GM20000 (cell line): ENCODE data around the gene CENPP.
A peak's percentile ranks its signal among the peaks of the same experiment; 100 is the strongest.

Experiments
- DNase-seq: peaks from one replicate; pipeline ENCODE4 v3.0.0; 2012; ENCODE audit warnings: low spot score
- CTCF ChIP-seq: IDR thresholded peaks from 2 replicates; pipeline ENCODE4 v1.5.1; 2012; ENCODE audit warnings: mild to moderate bottlenecking, control low read depth; ENCODE audit errors: extremely low read depth, missing control alignments

The CENPP gene

GRCh38 chr9:92479346-92479745 lies 153.6 kb downstream of the CENPP start:
- DNase-seq, result no peak
- TF ChIP-seq CTCF, result no peak

- TF ChIP-seq CTCF, result no peak
- DNase-seq, result no peak
Observed at GRCh38 chr9:92480291-92480771, 154.6 kb downstream of the CENPP start.

- TF ChIP-seq CTCF, result no peak
- DNase-seq, result peak; percentile 17
Observed at GRCh38 chr9:92480986-92481633, 155.4 kb downstream of the CENPP start.

- TF ChIP-seq CTCF, result no peak
- DNase-seq, result no peak
Observed at GRCh38 chr9:92482329-92482728, 156.6 kb downstream of the CENPP start, which contains the start of gene ASPN. Gene ASPN (minus strand): TSS chr9:92482506.

GRCh38 chr9:92482805-92483204 lies 157.1 kb downstream of the CENPP start:
- no peak for TF ChIP-seq CTCF
- DNase-seq, result no peak

GRCh38 chr9:92483627-92484545 lies 158.1 kb downstream of the CENPP start:
- DNase-seq, result no peak
- no peak for TF ChIP-seq CTCF

GRCh38 chr9:92484563-92484962 lies 158.8 kb downstream of the CENPP start:
- no peak for DNase-seq
- TF ChIP-seq CTCF, result no peak
